Measurements from ENCODE around the gene MMRN2.

GRCh38 chr10:86956195-86956847 is 1.1 kb downstream of the MMRN2 start:
- TF ChIP-seq PKNOX1 (IDR thresholded peaks at IDR 0.05) = no peak
- no peak for TF ChIP-seq BHLHE40 (IDR thresholded peaks at IDR 0.05; ENCODE audit: borderline replicate concordance)
- no peak for TF ChIP-seq SUZ12 (IDR thresholded peaks at IDR 0.05)
- no peak for TF ChIP-seq SP1 (IDR thresholded peaks at IDR 0.05)
- TF ChIP-seq HDGF (IDR thresholded peaks at IDR 0.05; ENCODE audit: borderline replicate concordance) = no peak
- no peak for TF ChIP-seq FOXM1 (IDR thresholded peaks at IDR 0.05; ENCODE audit: borderline replicate concordance)
- no peak for TF ChIP-seq L3MBTL2 (conservative IDR thresholded peaks at IDR 0.05)
- TF ChIP-seq ZNF384 (IDR thresholded peaks at IDR 0.05) = no peak
- no peak for TF ChIP-seq TARDBP (IDR thresholded peaks at IDR 0.05)
- TF ChIP-seq LEF1 (IDR thresholded peaks at IDR 0.05; ENCODE audit: borderline replicate concordance) = no peak
- TF ChIP-seq ARNT (IDR thresholded peaks at IDR 0.05) = no peak
- no peak for TF ChIP-seq FOXA1 (IDR thresholded peaks at IDR 0.05)
- TF ChIP-seq ELF4 (IDR thresholded peaks at IDR 0.05) = no peak
